HepG2 (cell line): ENCODE results near the gene UBR4. TPM values are rescaled to one million over a fixed set of nuclear protein-coding genes. Genes with fewer than 3 reads are reported as not detected.

Source experiments
- ATAC-seq: fragments of 200-7000 bp; cut with Tn5 transposase; 3 replicates; pipeline ENCODE4 v1.9.1; 2020; ENCODE audit warnings: mild to moderate bottlenecking, moderate library complexity
- BruUV-seq: library from RNA; stranded (reverse); fragments of 400-500 nt; replicated peaks from 2 replicates; lab custom pipeline; 2021; lab: Mats Ljungman, UMichigan
- CTCF ChIA-PET: fragments of 300-600 bp; formaldehyde crosslinking; extraction: SDS; loops from one replicate; lab custom pipeline; 2021; ENCODE audit warnings: low total read pairs, inconsistent platforms, low intra/inter-chr PET ratio; lab: Yijun Ruan, JAX
- POLR2A ChIA-PET: fragments of 350-600 bp; sonication (Branson Sonifier 250); formaldehyde crosslinking; loops from one replicate; lab custom pipeline; 2020; ENCODE audit warnings: antibody characterized with exemption, inconsistent platforms; lab: Yijun Ruan, JAX
- DNase-seq: peaks from one replicate; pipeline ENCODE4 v3.0.0-alpha.2; 2015; ENCODE audit warnings: low spot score
- FAIRE-seq: peaks from 3 replicates; lab custom pipeline; 2011; peaks lifted over from hg19 to GRCh38; lab: Jason Lieb, UNC
- H2AFZ ChIP-seq: one replicate; pipeline ENCODE4 v1.6.1; 2011; ENCODE audit warnings: low read length, inconsistent platforms
- H3K27ac ChIP-seq: fragments of 300-600 bp; 3 replicates; pipeline ENCODE4 v1.8.0; 2011; ENCODE audit warnings: mixed run types, mild to moderate bottlenecking, mixed read lengths, low read length, inconsistent platforms; ENCODE audit not compliant: insufficient read depth; ENCODE audit errors: extremely low read length
- H3K27me3 ChIP-seq, 2 experiments: fragments of 200-600 bp in 1 of 2; 2 replicates in 1 of 2; 3 replicates in 1 of 2; pipeline versions ENCODE4 v1.6.0 to v1.8.0; 2011; ENCODE audit warnings: low read length in 2 of 2, mild to moderate bottlenecking in 2 of 2, moderate library complexity in 2 of 2, inconsistent platforms in 1 of 2; ENCODE audit not compliant: insufficient read depth in 2 of 2, control insufficient read depth in 1 of 2
- H3K36me3 ChIP-seq, 2 experiments: fragments of 200-600 bp in 1 of 2; replicated peaks in 1 of 2; 2 replicates in 1 of 2; 3 replicates in 1 of 2; pipeline versions ENCODE4 v1.5.1 to v1.8.0; 2011; ENCODE audit warnings: low read length in 2 of 2, inconsistent platforms in 1 of 2; ENCODE audit not compliant: insufficient read depth in 2 of 2, control insufficient read depth in 1 of 2
- H3K4me1 ChIP-seq: 2 replicates; pipeline ENCODE4 v1.5.1; 2012; ENCODE audit warnings: low read length, inconsistent platforms; ENCODE audit not compliant: insufficient read depth
- H3K4me2 ChIP-seq: 2 replicates; pipeline ENCODE4 v1.6.0; 2011; ENCODE audit warnings: low read depth, low read length, inconsistent platforms
- H3K4me3 ChIP-seq, 3 experiments: fragments of 200-600 bp in 1 of 3; sonication (generic), shearing (Covaris generic) in 1 of 3; replicated peaks in 1 of 3; 2 replicates each; pipeline ENCODE4 v1.5.1; 2011 to 2016; ENCODE audit warnings: low read length in 3 of 3, inconsistent platforms in 2 of 3, low read depth in 2 of 3, mild to moderate bottlenecking in 2 of 3, control low read depth in 1 of 3, mixed read lengths in 1 of 3; ENCODE audit not compliant: insufficient read depth in 1 of 3
- H3K79me2 ChIP-seq: one replicate; pipeline ENCODE4 v1.6.1; 2011; ENCODE audit warnings: low read length, inconsistent platforms; ENCODE audit not compliant: insufficient read depth
- H3K9ac ChIP-seq: 2 replicates; pipeline ENCODE4 v1.6.0; 2011; ENCODE audit warnings: mild to moderate bottlenecking, low read depth, low read length, inconsistent platforms; ENCODE audit not compliant: insufficient read depth
- H3K9me3 ChIP-seq: 2 replicates; pipeline ENCODE4 v1.5.1; 2012; ENCODE audit warnings: mild to moderate bottlenecking, low read length
- H4K20me1 ChIP-seq: 2 replicates; pipeline ENCODE4 v1.6.0; 2011; ENCODE audit warnings: inconsistent platforms, mild to moderate bottlenecking, low read length, moderate library complexity; ENCODE audit not compliant: insufficient read depth
- GMEB2 ChIP-seq: IDR thresholded peaks from 2 replicates; pipeline ENCODE4 v1.6.1; 2016; ENCODE audit warnings: missing biosample characterization, missing genetic modification reagents, low read depth
- STAG1 ChIP-seq: sonication (generic); formaldehyde crosslinking; IDR thresholded peaks from 2 replicates; pipeline ENCODE4 v1.4.0; 2020; ENCODE audit warnings: missing genetic modification reagents
- ZC3H4 ChIP-seq: sonication (generic); formaldehyde crosslinking; IDR thresholded peaks from 2 replicates; pipeline ENCODE4 v1.4.0; 2020; ENCODE audit warnings: missing genetic modification reagents, borderline replicate concordance
- ZNF263 ChIP-seq: sonication (generic); formaldehyde crosslinking; IDR thresholded peaks from 2 replicates; pipeline ENCODE4 v1.4.0; 2020; ENCODE audit warnings: missing genetic modification reagents
- ZNF280B ChIP-seq: sonication (generic); formaldehyde crosslinking; IDR thresholded peaks from 2 replicates; pipeline ENCODE4 v1.5.0; 2020; ENCODE audit warnings: missing genetic modification reagents, mild to moderate bottlenecking, borderline replicate concordance
- WGBS: methylation state at CpG from one replicate; pipeline ENCODE4 v1.1.6; 2017; ENCODE audit warnings: low lambda C conversion rate; 5-methylcytosine and 5-hydroxymethylcytosine counted together
- in situ Hi-C: cut with HindIII; loops from 2 replicates; pipeline ENCODE4 v1.10.0; 2017; ENCODE audit warnings: low pct_unique_long_range_greater_than_20kb; ENCODE audit not compliant: extremely low pct_ligation_motif_present
- intact Hi-C: fragments of 100-400 bp; cut with micrococcal nuclease; formaldehyde crosslinking; loops from one replicate; pipeline ENCODE4 v1.10.0; 2022; ENCODE audit not compliant: unreplicated experiment
- polyA plus RNA-seq, 8 experiments: library from polyadenylated mRNA; depleted of rRNA in 3 of 8; stranded (reverse) in 7 of 8; unstranded in 1 of 8; fragments of >200 nt; fragmentation: Illumina TruSeq in 4 of 8; extraction: Trizol in 4 of 8; gene quantifications; 2 replicates each; pipeline versions ENCODE4 v1.2.1 to v1.2.3, GENCODE V29; 2011 to 2016; ENCODE audit warnings: low read depth in 4 of 8, missing spikeins in 1 of 8, mixed read lengths in 1 of 8; ENCODE audit not compliant: insufficient read depth in 1 of 8
- total RNA-seq, 5 experiments: library from RNA; depleted of rRNA; stranded (reverse); fragments of >200 nt; fragmentation: Illumina TruSeq; extraction: Trizol; gene quantifications; 2 replicates each; pipeline ENCODE4 v1.2.3, GENCODE V29; 2016; ENCODE audit warnings: low read depth in 1 of 5
- TF ChIP-seq, protein P1 (sequence below): sonication (generic); formaldehyde crosslinking; IDR thresholded peaks from 2 replicates; pipeline ENCODE4 v1.5.0; 2020; ENCODE audit warnings: missing genetic modification reagents, mild to moderate bottlenecking, borderline replicate concordance

The UBR4 gene
- total and polyA plus RNA-seq, 2 of the 13 experiments (the other 11 are each of a cell fraction or from before 2014, with no cell fraction given): 59.1 to 106 TPM

GRCh38 chr1:19053486-19053885, 156.6 kb downstream of the UBR4 start:
- Histone ChIP-seq H3K27ac (no peak overlapping the region), H3K4me2 (peak overlapping the region; percentile 64)
- 0 out of 2 replicates have a peak, but pooled peaks have one; percentile 2 for TF ChIP-seq STAG1
- TF ChIP-seq ZNF280B (CRISPR knock-in tag): peak; percentile 31; the same call in 1 of the 2 replicates
- TF ChIP-seq GMEB2 (CRISPR knock-in tag): no peak
- TF ChIP-seq, protein P1, sequence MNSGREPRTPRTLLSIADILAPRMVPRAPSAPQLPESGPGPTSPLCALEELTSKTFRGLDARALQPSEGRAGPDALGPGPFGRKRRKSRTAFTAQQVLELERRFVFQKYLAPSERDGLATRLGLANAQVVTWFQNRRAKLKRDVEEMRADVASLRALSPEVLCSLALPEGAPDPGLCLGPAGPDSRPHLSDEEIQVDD (CRISPR knock-in tag): no peak
- no peak for TF ChIP-seq ZC3H4 (CRISPR knock-in tag)
- TF ChIP-seq ZNF263 (CRISPR knock-in tag): peak; percentile 45; the same call in 1 of the 2 replicates
- TF ChIP-seq, all 625 proteins: peak for 3
- Histone ChIP-seq H2AFZ (no peak overlapping the region), H3K79me2 (no peaks in the 10 kb centered on the region), H3K36me3 (no peaks in the 10 kb centered on the region), H3K9ac (no peak overlapping the region), H3K4me1 (peaks cover 68% of the 10 kb centered on the region), H3K27me3 (peaks cover 0 to 2% of the 10 kb centered on the region in 2 experiments; a peak in 1 of 5 replicates), H3K9me3 (no peaks in the 10 kb centered on the region), H3K4me3 (peak overlapping the region in 1 of 3 experiments; percentile 24; a peak in 1 of 6 replicates), H4K20me1 (no peaks in the 10 kb centered on the region)
- ATAC-seq (peak; percentile 15), FAIRE-seq (no peak), DNase-seq (no peak)
- in situ Hi-C loops (no loop called here), intact Hi-C loops (no loop called here)
- ChIA-PET CTCF (no interaction called here), POLR2A (interaction anchor here (0.9 to 1.7 kb wide), 4 partner anchors 10 to 97 kb away, joined by 3 to 8 read pairs (median 6); no protein-coding TSS in a partner anchor)
- BruUV-seq: no TSS peak
- 23% methylated on average over 8 of the region's 8 CpGs for WGBS
